Cardiac muscle cell (in vitro differentiated cells and primary cell): ENCODE measurements around the gene SMYD3. TPM values are rescaled to one million over a fixed set of nuclear protein-coding genes. Genes with fewer than 3 reads are reported as not detected.

Source experiments
- DNase-seq, 2 donors: peaks; one replicate each; pipeline versions ENCODE4 v3.0.0 to v3.0.0-alpha.2; 2010 to 2017; ENCODE audit warnings: low read depth in 1 of 2, low spot score in 1 of 2
- H3K27ac ChIP-seq: fragments of 200-600 bp; sonication (generic); 2 replicates; pipeline ENCODE4 v1.5.1; 2016
- H3K27me3 ChIP-seq: fragments of 200-600 bp; sonication (generic); 2 replicates; pipeline ENCODE4 v1.6.0; 2016; ENCODE audit warnings: control low read depth
- H3K36me3 ChIP-seq: fragments of 200-600 bp; sonication (generic); 2 replicates; pipeline ENCODE4 v1.5.1; 2016; ENCODE audit warnings: control low read depth
- H3K4me1 ChIP-seq: fragments of 200-600 bp; sonication (generic); 2 replicates; pipeline ENCODE4 v1.8.1; 2017; ENCODE audit warnings: low read depth, mild to moderate bottlenecking, mixed run types
- H3K4me3 ChIP-seq: fragments of 200-600 bp; sonication (generic); 2 replicates; pipeline ENCODE4 v1.5.1; 2016; ENCODE audit warnings: mild to moderate bottlenecking
- H3K9me3 ChIP-seq: fragments of 200-600 bp; sonication (generic); 2 replicates; pipeline ENCODE4 v1.5.1; 2017; ENCODE audit warnings: low read depth, mild to moderate bottlenecking, control low read depth
- polyA plus RNA-seq: library from polyadenylated mRNA; unstranded; fragments of >200 nt; fragmentation: Nextera tagmentation; extraction: Ambion mirVana; gene quantifications from 2 replicates; pipeline ENCODE4 v1.2.1, GENCODE V29; 2016
- total RNA-seq: library from RNA; depleted of rRNA; stranded (reverse); fragments of >200 nt; gene quantifications from 2 replicates; pipeline ENCODE4 v1.2.3, GENCODE V29; 2016
- TF ChIP-seq, protein P1 (sequence below): IDR thresholded peaks from 2 replicates; pipeline ENCODE4 v1.5.1; 2012; ENCODE audit warnings: low read depth, mild to moderate bottlenecking, low read length

The SMYD3 gene
- total and polyA plus RNA-seq, 2 experiments from 2014 or later, result 47.2 to 50.8 TPM

DNA sequence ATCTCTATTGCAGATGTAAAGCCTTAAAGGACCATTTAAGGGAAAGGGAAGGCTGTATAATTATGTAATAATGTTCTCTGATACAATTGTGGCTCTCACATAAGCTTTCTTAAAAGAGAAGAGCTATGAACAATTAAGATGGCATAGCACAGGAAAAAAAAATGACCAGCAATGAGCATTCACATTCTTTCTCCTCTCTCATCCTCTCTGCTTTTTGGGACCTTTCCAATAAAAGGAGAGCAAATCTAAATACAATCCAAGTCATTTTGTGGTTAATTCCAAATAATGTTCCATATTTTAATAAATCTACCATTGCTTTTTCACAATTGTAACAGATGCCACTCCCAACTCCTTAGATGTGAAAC is 23.5 kb downstream of the SMYD3 start:
- H3K27ac ChIP-seq, result no peak overlapping the region
- no peaks in the 10 kb centered on the region for H3K27me3 ChIP-seq
- H3K36me3 ChIP-seq, result no peaks in the 10 kb centered on the region
- peak in 1 of 2 donors; percentile 12 for DNase-seq
- peaks cover 6% of the 10 kb centered on the region for H3K4me1 ChIP-seq
- no peak overlapping the region for H3K4me3 ChIP-seq
- no peaks in the 10 kb centered on the region for H3K9me3 ChIP-seq
- TF ChIP-seq, protein P1, sequence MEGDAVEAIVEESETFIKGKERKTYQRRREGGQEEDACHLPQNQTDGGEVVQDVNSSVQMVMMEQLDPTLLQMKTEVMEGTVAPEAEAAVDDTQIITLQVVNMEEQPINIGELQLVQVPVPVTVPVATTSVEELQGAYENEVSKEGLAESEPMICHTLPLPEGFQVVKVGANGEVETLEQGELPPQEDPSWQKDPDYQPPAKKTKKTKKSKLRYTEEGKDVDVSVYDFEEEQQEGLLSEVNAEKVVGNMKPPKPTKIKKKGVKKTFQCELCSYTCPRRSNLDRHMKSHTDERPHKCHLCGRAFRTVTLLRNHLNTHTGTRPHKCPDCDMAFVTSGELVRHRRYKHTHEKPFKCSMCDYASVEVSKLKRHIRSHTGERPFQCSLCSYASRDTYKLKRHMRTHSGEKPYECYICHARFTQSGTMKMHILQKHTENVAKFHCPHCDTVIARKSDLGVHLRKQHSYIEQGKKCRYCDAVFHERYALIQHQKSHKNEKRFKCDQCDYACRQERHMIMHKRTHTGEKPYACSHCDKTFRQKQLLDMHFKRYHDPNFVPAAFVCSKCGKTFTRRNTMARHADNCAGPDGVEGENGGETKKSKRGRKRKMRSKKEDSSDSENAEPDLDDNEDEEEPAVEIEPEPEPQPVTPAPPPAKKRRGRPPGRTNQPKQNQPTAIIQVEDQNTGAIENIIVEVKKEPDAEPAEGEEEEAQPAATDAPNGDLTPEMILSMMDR, result no peak

DNA sequence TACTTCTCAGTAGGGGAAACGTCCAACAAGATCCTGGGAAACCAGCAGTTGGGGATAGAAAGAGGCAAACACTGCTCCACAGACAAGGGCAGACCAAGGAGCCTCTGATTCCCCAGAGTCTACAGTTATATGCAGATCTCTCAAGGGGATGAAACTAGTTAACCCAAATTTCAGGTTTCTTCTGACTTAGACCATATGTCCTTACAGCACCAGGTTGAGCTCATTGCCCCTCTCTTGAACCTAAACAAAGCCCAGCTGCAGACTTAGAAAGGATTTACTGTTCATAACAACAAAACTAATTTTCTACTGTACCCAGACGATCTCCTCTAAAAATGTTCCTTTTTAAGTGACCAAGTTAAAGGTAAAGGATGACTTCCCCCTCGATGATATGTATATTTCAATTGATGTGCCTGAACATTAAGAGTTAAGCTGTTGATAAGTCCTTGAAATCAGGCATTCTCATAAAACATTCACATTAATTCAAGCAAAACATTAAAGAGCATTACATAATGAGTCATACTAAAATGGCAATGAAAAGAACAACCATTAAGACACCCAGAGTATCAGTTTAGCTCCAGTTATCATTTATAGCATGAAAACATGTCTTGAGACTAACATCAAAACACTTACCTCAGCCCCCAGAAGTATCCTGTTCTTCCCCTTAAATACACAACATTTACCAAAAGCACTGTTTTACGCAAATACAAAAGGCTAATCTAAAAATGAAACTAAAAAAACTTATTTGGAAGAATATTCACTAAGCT is 24.1 kb downstream of the SMYD3 start:
- Histone ChIP-seq H3K36me3 (no peaks in the 10 kb centered on the region), H3K27me3 (no peaks in the 10 kb centered on the region), H3K27ac (no peak overlapping the region), H3K4me3 (no peak overlapping the region), H3K9me3 (no peaks in the 10 kb centered on the region), H3K4me1 (peaks cover 6% of the 10 kb centered on the region)
- TF ChIP-seq, protein P1, result no peak
- no peak for DNase-seq

DNA sequence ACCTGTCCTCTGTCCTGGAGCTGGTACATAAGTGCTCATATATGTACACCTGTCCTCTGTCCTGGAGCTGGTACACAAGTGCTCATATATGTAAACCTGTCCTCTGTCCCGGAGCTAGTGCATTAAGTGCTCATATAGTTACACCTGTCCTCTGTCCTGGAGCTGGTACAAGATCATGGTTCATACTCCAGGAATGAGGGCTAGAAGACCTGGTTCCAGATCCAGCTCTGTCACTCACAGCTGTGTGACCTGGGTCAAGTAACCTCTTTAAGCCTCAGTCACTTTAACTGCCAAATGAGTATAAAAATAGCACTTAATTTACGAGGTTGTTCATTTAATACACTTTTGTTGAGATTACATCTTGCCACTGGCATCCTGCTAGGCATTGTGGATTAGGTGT is 28.0 kb downstream of the SMYD3 start:
- no peak overlapping the region for H3K4me3 ChIP-seq
- no peak overlapping the region for H3K27ac ChIP-seq
- no peaks in the 10 kb centered on the region for H3K9me3 ChIP-seq
- TF ChIP-seq, protein P1, result no peak
- peaks cover 6% of the 10 kb centered on the region for H3K4me1 ChIP-seq
- no peak for DNase-seq
- no peaks in the 10 kb centered on the region for H3K36me3 ChIP-seq
- H3K27me3 ChIP-seq, result no peaks in the 10 kb centered on the region

GRCh38 chr1:246477634-246478033 is 29.4 kb downstream of the SMYD3 start:
- H3K4me3 ChIP-seq, result no peak overlapping the region
- H3K27ac ChIP-seq, result no peak overlapping the region
- no peak for DNase-seq
- H3K27me3 ChIP-seq, result no peaks in the 10 kb centered on the region
- no peaks in the 10 kb centered on the region for H3K36me3 ChIP-seq
- H3K4me1 ChIP-seq, result peaks cover 4% of the 10 kb centered on the region
- H3K9me3 ChIP-seq, result no peaks in the 10 kb centered on the region
- TF ChIP-seq, protein P1, result no peak

DNA sequence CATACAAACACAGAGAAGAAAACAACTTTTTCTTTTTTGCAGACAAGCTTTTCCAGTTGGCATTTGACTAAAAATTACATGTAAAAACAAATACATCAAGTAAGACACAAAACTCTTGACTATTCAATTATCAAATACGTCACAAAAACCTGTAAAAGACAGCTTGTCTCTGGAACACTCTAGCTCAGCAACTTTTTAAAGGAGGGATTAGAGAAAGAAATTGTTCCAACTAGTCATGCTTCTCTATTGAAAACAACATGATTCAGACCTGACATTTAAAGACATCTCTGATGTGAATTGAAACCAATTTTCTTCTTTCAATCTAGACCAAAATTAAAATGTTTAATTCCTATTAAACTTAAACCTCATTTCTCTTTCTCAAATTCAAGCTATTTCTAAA is 30.3 kb downstream of the SMYD3 start:
- TF ChIP-seq, protein P1, result no peak
- Histone ChIP-seq H3K36me3 (no peaks in the 10 kb centered on the region), H3K27ac (no peak overlapping the region), H3K27me3 (no peaks in the 10 kb centered on the region), H3K4me3 (no peak overlapping the region), H3K4me1 (peaks cover 1% of the 10 kb centered on the region), H3K9me3 (no peaks in the 10 kb centered on the region)
- no peak for DNase-seq
